ENCODE data around the gene RPS21. TPM values are rescaled to one million over a fixed set of nuclear protein-coding genes. Genes with fewer than 3 reads are reported as not detected.

The RPS21 gene
- total and polyA plus RNA-seq, 2 of the 13 experiments (the other 11 are each of a cell fraction or from before 2014, with no cell fraction given): 2,647 to 11,063 TPM

- TF ChIP-seq PATZ1 (CRISPR knock-in tag; IDR thresholded peaks at IDR 0.05) (peak; percentile 98), SATB2 (CRISPR knock-in tag; IDR thresholded peaks at IDR 0.05) (0 out of 2 replicates have a peak, but pooled peaks have one; percentile 55), ZNF280B (CRISPR knock-in tag; IDR thresholded peaks at IDR 0.05; ENCODE audit: borderline replicate concordance) (peak; percentile 5; the same call in 1 of the 2 replicates), ZNF800 (CRISPR knock-in tag; IDR thresholded peaks at IDR 0.05) (peak; percentile 91; the same call in 1 of the 2 replicates), ZNF34 (CRISPR knock-in tag; IDR thresholded peaks at IDR 0.05; ENCODE audit: borderline replicate concordance) (no peak), SMAD9 (CRISPR knock-in tag; IDR thresholded peaks at IDR 0.05) (no peak), ISL2 (CRISPR knock-in tag; IDR thresholded peaks at IDR 0.05) (peak; percentile 41; the same call in 1 of the 2 replicates), ZBTB10 (CRISPR knock-in tag; IDR thresholded peaks at IDR 0.05; ENCODE audit: borderline replicate concordance) (peak; percentile 57; the same call in 1 of the 2 replicates), ZNF280D (CRISPR knock-in tag; IDR thresholded peaks at IDR 0.05) (no peak), E2F2 (CRISPR knock-in tag; IDR thresholded peaks at IDR 0.05; ENCODE audit: borderline replicate concordance) (peak; percentile 55; the same call in 1 of the 2 replicates), ZNF816 (CRISPR knock-in tag; IDR thresholded peaks at IDR 0.05; ENCODE audit: borderline replicate concordance) (no peak), ZNF235 (CRISPR knock-in tag; IDR thresholded peaks at IDR 0.05; ENCODE audit: borderline replicate concordance) (peak; percentile 88; the same call in 1 of the 2 replicates), TARDBP (CRISPR knock-in tag; IDR thresholded peaks at IDR 0.05) (peak; percentile 70; the same call in 1 of the 2 replicates), ZNF274 (CRISPR knock-in tag; IDR thresholded peaks at IDR 0.05) (peak; percentile 48; the same call in 1 of the 2 replicates)
Observed at GRCh38 chr20:62366370-62367135, 20.4 kb upstream of the RPS21 start (continued).

All from HepG2 (cell line).